Sigmoid colon (tissue), 4 donors: ENCODE results near the gene PPP1R12A.

Experiments used
- CTCF ChIP-seq, 4 experiments: fragments of 450-650 bp in 3 of 4; fragments of 200-600 bp in 1 of 4; IDR thresholded peaks; one replicate each; pipeline ENCODE4 v1.5.1; 2016 to 2019; ENCODE audit warnings: antibody characterized with exemption in 4 of 4, mild to moderate bottlenecking in 3 of 4, moderate library complexity in 2 of 4
- POLR2A ChIP-seq, 2 donors: fragments of 450-650 bp; IDR thresholded peaks; one replicate each; pipeline ENCODE4 v1.6.1; 2016; ENCODE audit warnings: antibody characterized with exemption in 2 of 2, mild to moderate bottlenecking in 2 of 2, moderate library complexity in 2 of 2
- POLR2AphosphoS5 ChIP-seq, 4 donors: sonication (generic); formaldehyde crosslinking; IDR thresholded peaks; one replicate each; pipeline ENCODE4 v1.6.1; 2017; ENCODE audit warnings: antibody characterized with exemption in 4 of 4

- TF ChIP-seq CTCF (IDR thresholded peaks at IDR 0.05) (no peak), POLR2A (IDR thresholded peaks at IDR 0.05) (no peak), POLR2AphosphoS5 (IDR thresholded peaks at IDR 0.05) (no peak)
Measured at GRCh38 chr12:79778802-79779448, 156.0 kb downstream of the PPP1R12A start.
